ENCODE results near the gene GPR142. TPM values are rescaled to one million over a fixed set of nuclear protein-coding genes. Genes with fewer than 3 reads are reported as not detected.

The GPR142 gene
- total and polyA plus RNA-seq, 2 donors (not counting 3 experiments of a cell fraction or from before 2014, with no cell fraction given) = not detected

GRCh38 chr17:74343121-74343520, 24.2 kb upstream of the GPR142 start:
- Histone ChIP-seq H3K9me3 (replicated peaks; ENCODE audit: control insufficient read depth, insufficient read depth, low read length) (no peaks in the 10 kb centered on the region), H3K36me3 (ENCODE audit: control insufficient read depth in 2 of 2, extremely low read depth in 1 of 2, insufficient read depth in 2 of 2, low read length in 2 of 2) (no peaks in the 10 kb centered on the region), H3K9ac (replicated peaks; ENCODE audit: extremely low read depth, insufficient read depth, low read length) (no peak overlapping the region), H3K27me3 (ENCODE audit: control insufficient read depth in 2 of 2, insufficient read depth in 2 of 2, low read length in 2 of 2) (no peaks in the 10 kb centered on the region), H3K4me1 (ENCODE audit: control insufficient read depth, extremely low read depth, insufficient read depth, low read length) (peaks cover 10% of the 10 kb centered on the region), H3K4me3 (replicated peaks in 1 of 3; ENCODE audit: insufficient read depth in 1 of 3, low read depth in 1 of 3, low read length in 3 of 3) (no peak overlapping the region), H3K9me1 (replicated peaks; ENCODE audit: control insufficient read depth, extremely low read depth, insufficient read depth, low read length) (no peaks in the 10 kb centered on the region), H3K79me2 (ENCODE audit: control insufficient read depth, insufficient read depth, low read length) (no peaks in the 10 kb centered on the region), H3K27ac (ENCODE audit: insufficient read depth, low read depth, low read length) (no peak overlapping the region), H4K20me1 (replicated peaks; ENCODE audit: control insufficient read depth, extremely low read depth, insufficient read depth, low read length) (no peaks in the 10 kb centered on the region), H2AFZ (ENCODE audit: low read depth, low read length) (no peak overlapping the region), H3K4me2 (ENCODE audit: insufficient read depth, low read length) (no peak overlapping the region)
- BruUV-seq (replicated peaks) = no TSS peak
- DNase-seq (ENCODE audit: low read depth, low spot score) (no peak), FAIRE-seq (no peak)
- TF ChIP-seq GATA2 (IDR thresholded peaks at IDR 0.05; ENCODE audit: insufficient read depth, insufficient read length, low read depth, low read length) (no peak), POLR2A (IDR thresholded peaks at IDR 0.05; ENCODE audit: low read depth, low read length) (no peak), JUN (IDR thresholded peaks at IDR 0.05; ENCODE audit: borderline replicate concordance, insufficient read depth, insufficient read length, low read depth) (no peak), POLR2AphosphoS5 (IDR thresholded peaks at IDR 0.05; ENCODE audit: insufficient read depth, low read depth, low read length) (no peak)
- TF ChIP-seq, protein P1, sequence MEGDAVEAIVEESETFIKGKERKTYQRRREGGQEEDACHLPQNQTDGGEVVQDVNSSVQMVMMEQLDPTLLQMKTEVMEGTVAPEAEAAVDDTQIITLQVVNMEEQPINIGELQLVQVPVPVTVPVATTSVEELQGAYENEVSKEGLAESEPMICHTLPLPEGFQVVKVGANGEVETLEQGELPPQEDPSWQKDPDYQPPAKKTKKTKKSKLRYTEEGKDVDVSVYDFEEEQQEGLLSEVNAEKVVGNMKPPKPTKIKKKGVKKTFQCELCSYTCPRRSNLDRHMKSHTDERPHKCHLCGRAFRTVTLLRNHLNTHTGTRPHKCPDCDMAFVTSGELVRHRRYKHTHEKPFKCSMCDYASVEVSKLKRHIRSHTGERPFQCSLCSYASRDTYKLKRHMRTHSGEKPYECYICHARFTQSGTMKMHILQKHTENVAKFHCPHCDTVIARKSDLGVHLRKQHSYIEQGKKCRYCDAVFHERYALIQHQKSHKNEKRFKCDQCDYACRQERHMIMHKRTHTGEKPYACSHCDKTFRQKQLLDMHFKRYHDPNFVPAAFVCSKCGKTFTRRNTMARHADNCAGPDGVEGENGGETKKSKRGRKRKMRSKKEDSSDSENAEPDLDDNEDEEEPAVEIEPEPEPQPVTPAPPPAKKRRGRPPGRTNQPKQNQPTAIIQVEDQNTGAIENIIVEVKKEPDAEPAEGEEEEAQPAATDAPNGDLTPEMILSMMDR (IDR thresholded peaks at IDR 0.05; ENCODE audit: extremely low read depth in 1 of 2, insufficient read depth in 1 of 2, low read depth in 1 of 2, low read length in 2 of 2) = no peak
- ChIA-PET POLR2A (no interaction called here), CTCF (no interaction called here)
- dilution Hi-C loops (cut with MboI; ENCODE audit: extremely low pct_ligation_motif_present, low sequenced_read_pairs) = no loop called here
- intact Hi-C loops (cut with micrococcal nuclease) = no loop called here

DNA sequence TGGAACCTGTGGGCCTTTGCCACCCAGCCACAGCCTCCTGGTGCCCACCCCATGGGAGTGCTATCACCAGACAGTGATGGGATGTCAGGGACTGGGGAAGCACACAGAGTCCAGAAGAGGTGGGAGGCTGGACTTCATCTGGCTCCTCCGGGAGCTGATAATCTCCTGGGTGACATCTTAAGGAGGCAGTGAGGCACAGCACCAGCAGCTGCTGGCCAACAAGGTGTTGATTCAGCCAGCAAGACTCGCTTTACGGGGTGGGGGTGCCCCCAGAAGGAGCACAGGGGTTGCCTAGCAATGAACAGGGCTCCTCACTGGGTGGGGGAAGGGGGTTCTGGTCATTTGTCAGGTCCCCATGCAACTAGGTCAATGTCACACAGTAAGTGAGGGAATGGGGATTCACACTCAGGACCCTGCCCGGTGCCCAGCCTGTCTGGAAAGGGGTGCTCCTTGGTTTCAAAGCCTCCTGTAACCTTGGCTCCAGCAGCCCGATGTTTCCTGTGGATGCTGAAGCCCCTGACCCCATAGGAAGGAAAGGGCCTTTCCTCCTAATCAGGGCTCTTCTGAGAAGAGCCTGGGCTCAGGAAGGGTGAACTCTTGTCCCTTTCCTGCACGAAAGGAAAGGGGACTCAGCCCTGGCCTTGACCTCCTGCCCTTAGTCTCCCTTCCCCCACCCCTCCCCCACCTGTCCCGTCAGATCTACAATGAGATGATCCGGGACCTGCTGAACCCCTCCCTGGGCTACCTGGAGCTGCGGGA, 23.6 kb upstream of the GPR142 start:
- no peak overlapping the region for H2AFZ ChIP-seq (ENCODE audit: low read depth, low read length)
- H3K9me3 ChIP-seq (replicated peaks; ENCODE audit: control insufficient read depth, insufficient read depth, low read length) = no peaks in the 10 kb centered on the region
- dilution Hi-C loops (cut with MboI; ENCODE audit: extremely low pct_ligation_motif_present, low sequenced_read_pairs) (no loop called here), intact Hi-C loops (cut with micrococcal nuclease) (no loop called here)
- DNase-seq (ENCODE audit: low read depth, low spot score) (no peak), FAIRE-seq (no peak)
- peaks cover 10% of the 10 kb centered on the region for H3K4me1 ChIP-seq (ENCODE audit: control insufficient read depth, extremely low read depth, insufficient read depth, low read length)
- no peak overlapping the region for H3K4me3 ChIP-seq (replicated peaks in 1 of 3; ENCODE audit: insufficient read depth in 1 of 3, low read depth in 1 of 3, low read length in 3 of 3)
- H3K27ac ChIP-seq (ENCODE audit: insufficient read depth, low read depth, low read length) = no peak overlapping the region
- H4K20me1 ChIP-seq (replicated peaks; ENCODE audit: control insufficient read depth, extremely low read depth, insufficient read depth, low read length) = no peaks in the 10 kb centered on the region
- ChIA-PET POLR2A (no interaction called here), CTCF (no interaction called here)
- H3K9me1 ChIP-seq (replicated peaks; ENCODE audit: control insufficient read depth, extremely low read depth, insufficient read depth, low read length) = no peaks in the 10 kb centered on the region
- no peak for TF ChIP-seq POLR2A (IDR thresholded peaks at IDR 0.05; ENCODE audit: low read depth, low read length)
- TF ChIP-seq, protein P1 (IDR thresholded peaks at IDR 0.05; ENCODE audit: extremely low read depth in 1 of 2, insufficient read depth in 1 of 2, low read depth in 1 of 2, low read length in 2 of 2) = no peak
- no peak for TF ChIP-seq POLR2AphosphoS5 (IDR thresholded peaks at IDR 0.05; ENCODE audit: insufficient read depth, low read depth, low read length)
- TF ChIP-seq MYC (IDR thresholded peaks at IDR 0.05; ENCODE audit: low read depth, low read length) = no peak
- TF ChIP-seq JUN (IDR thresholded peaks at IDR 0.05; ENCODE audit: borderline replicate concordance, insufficient read depth, insufficient read length, low read depth) = no peak
- TF ChIP-seq EZH2 (IDR thresholded peaks at IDR 0.05; ENCODE audit: borderline replicate concordance, low read depth, low read length, severe bottlenecking) = no peak
- TF ChIP-seq GATA2 (IDR thresholded peaks at IDR 0.05; ENCODE audit: insufficient read depth, insufficient read length, low read depth, low read length) = no peak
- no peak for TF ChIP-seq MAX (IDR thresholded peaks at IDR 0.05; ENCODE audit: insufficient read depth, insufficient read length)
- no peak for TF ChIP-seq FOS (IDR thresholded peaks at IDR 0.05; ENCODE audit: borderline replicate concordance, insufficient read depth, low read length)
- H3K9ac ChIP-seq (replicated peaks; ENCODE audit: extremely low read depth, insufficient read depth, low read length) = no peak overlapping the region
- no peaks in the 10 kb centered on the region for H3K79me2 ChIP-seq (ENCODE audit: control insufficient read depth, insufficient read depth, low read length)
- no peaks in the 10 kb centered on the region for H3K27me3 ChIP-seq (ENCODE audit: control insufficient read depth in 2 of 2, insufficient read depth in 2 of 2, low read length in 2 of 2)
- H3K36me3 ChIP-seq (ENCODE audit: control insufficient read depth in 2 of 2, extremely low read depth in 1 of 2, insufficient read depth in 2 of 2, low read length in 2 of 2) = no peaks in the 10 kb centered on the region
- BruUV-seq (replicated peaks) = no TSS peak
- no peak overlapping the region for H3K4me2 ChIP-seq (ENCODE audit: insufficient read depth, low read length)
